Measurements from ENCODE around the gene HELB.
A peak's percentile ranks its signal among the peaks of the same experiment; 100 is the strongest.

HELB gene

DNA sequence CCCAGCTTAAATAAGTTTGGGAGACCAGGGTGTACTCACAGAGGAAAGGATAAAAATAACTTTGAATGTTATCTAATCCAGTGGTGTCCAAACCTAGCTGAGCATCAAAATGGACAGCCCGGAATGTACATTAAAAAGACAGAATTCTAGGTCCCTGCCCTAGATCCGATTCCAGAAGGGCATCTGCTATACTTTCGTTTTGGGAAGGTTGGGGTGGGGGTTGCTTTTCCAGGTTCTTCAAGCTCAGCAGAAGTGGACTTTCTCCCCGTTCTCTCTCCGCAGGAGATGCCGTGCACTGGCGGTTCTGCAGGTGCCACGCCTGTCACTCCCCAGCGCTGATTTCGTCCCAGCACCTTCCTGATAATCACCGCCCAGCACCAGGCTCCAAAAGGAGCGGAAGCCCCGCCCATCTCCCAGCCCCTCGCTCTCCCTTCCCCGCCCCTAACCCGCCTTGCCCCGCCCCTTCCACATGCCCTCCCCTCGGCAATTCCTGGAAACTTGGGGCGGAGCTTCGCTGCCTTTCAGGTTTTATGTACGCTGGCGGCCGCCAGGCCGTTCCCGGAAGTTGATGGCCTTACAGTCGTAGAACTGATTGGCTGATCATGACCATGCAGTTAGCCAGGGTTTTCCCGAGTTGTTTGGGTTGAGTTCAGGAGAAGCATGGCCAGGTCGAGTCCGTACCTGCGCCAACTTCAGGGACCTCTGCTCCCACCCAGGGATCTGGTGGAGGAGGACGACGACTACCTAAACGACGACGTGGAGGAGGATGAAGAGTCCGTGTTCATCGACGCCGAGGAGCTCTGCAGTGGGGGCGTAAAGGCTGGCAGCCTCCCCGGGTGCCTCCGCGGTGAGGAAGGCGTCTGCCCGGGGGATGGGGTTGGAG, at the start of gene HELB:
Gene HELB, plus strand, starts transcription at position 550 of the 883 bp plus-strand sequence. Its CDS starts 111 bp downstream, at position 661.
- DNase-seq (ENCODE audit: low read depth) = peak; percentile 94

- DNase-seq (ENCODE audit: low read depth) = no peak
These were observed 49.5 kb upstream of the HELB start for GRCh38 chr12:66252771-66253170.

- no peak for DNase-seq (ENCODE audit: low read depth)
These were observed 46.6 kb upstream of the HELB start for GRCh38 chr12:66255737-66256136.

- DNase-seq (ENCODE audit: low read depth) = no peak
These were observed 44.3 kb upstream of the HELB start for GRCh38 chr12:66258011-66258410.

DNA sequence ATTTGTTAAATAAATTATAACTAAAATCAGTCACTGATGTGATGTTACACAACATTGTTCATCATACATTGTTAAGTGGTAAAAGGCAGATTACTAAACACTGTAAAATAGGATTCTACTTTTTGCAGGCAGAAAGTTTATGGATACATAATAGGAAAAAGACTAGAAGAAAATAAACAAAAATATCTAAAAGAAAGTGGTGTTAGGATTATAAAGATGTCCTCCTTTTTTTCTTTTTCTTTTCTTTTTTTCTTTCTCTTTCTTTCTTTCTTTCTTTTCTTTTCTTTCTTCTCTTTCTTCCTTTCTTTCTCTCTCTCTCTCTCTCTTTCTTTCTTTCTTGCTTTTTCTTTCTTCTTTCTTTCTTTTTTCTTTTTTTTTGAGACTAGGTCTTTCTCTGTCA, 39.6 kb upstream of the HELB start:
- no peak for DNase-seq (ENCODE audit: low read depth)

- no peak for DNase-seq (ENCODE audit: low read depth)
These were observed 33.7 kb upstream of the HELB start for GRCh38 chr12:66268562-66268961.

DNA sequence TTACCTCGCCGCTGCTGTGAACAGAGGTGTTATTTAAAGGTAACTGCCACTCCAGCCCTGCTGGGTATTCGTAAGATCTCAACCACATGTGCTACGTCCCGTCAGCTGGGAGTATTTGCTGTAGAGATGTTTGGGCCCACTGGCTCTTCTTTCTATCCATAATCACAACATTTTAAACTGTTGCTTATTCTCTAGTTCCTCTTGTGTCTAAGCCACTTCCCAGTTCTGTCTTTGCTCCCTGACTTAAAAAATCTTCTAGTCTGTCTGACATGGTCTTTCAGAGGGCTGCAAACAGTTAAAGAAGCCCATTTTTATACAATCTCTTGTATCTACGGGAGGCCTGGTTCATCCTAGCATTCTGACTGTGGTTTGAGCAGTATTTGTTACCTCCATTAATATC, 33.2 kb upstream of the HELB start:
- no peak for DNase-seq (ENCODE audit: low read depth)

DNA sequence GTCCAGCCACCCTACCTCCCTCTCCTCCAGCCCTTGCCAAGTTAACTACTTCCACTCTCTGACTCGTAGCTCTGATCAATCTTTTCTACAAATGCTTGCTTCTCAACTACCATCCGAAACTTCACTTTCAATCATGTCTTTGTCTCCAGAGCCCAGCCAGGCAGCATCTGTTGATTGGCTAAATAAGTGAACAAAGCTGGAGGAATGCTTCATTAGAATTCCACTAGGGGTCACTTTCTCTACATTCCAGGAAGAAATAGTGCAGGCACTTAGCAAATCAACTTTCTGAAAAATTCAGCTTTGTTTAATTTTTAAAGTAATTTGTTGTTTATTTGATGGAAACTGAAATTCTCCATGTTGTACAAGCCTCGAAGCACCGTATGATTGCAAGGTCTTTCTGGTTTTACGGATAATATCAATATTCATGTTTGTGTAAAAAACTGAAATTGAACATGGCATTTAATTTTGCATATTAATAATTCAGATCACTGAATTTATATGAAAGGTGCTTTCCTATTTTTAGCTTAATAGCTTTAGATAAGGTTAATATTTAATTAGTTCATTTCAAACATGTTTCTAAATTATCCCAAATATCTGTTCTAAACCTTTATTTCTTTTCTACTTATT, 32.4 kb upstream of the HELB start:
- peak; percentile 27 for DNase-seq (ENCODE audit: low read depth)

GRCh38 chr12:66270613-66271012, 31.7 kb upstream of the HELB start:
- DNase-seq (ENCODE audit: low read depth) = no peak

GRCh38 chr12:66272650-66273049, 29.6 kb upstream of the HELB start:
- DNase-seq (ENCODE audit: low read depth) = no peak

- no peak for DNase-seq (ENCODE audit: low read depth)
These were observed 29.1 kb upstream of the HELB start for GRCh38 chr12:66273147-66273546.

DNA sequence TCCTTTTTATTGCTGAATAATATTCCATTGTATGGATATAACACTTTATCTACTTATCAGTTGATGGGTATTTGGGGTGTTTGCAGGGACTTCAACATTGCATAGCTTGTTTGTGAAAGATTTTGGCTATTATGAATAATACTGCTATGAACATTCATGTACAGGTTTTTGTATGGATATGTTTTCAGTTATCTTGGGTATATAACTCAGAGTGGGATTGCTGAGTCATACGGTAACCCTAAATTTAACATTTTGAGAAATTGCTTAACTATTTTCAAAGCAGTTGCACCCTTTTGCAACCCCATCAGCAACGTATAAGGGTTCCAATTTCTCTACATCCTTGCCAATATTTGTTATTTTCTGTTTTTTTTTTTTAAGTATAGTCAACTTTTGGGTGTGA, 27.3 kb upstream of the HELB start:
- no peak for DNase-seq (ENCODE audit: low read depth)

DNA sequence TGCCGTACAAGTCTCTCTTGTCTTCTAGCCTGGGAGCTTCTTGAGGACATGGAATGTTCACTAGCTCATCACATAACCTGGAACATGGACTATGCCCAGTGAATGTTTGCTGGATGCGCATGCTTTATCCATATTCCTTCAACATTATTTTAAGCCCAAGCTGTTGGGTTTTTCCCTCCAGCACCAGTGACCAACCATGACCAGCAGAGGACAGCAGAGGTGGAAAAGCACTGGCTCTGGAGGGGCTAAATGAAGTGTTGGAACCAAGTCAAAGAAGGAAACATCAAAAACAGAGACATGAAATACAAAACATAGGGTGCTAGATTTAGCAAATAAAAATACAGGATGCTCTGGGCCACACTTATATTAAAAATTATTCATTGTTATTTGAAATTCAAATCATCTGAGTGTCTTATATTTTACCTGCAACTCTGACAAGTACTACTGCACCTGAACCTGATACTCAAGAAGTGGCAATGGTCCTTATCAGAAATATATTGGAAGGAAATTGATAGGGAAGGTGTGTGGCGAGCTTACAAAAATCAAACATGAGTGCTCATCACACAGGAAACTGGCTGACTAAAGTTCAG, 23.1 kb upstream of the HELB start:
- DNase-seq (ENCODE audit: low read depth) = no peak

DNA sequence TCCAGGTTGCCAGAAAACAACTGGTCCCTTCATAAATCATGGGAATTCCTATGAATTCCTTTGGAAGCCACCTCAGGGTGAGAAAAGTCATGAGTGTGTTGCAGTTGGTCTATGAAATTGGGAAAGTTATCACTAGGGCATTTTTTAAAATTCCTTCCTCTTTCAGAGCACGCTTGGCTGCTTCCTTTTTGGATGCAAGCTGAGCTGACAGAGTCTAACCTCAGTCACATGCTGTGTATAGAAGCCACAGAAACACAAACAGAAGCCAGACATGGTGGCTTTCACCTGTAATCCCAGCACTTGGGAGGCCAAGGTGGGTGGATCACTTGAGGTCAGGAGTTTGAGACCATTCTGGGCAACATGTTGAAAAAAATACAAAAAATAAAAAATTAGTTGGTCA, 21.7 kb upstream of the HELB start:
- DNase-seq (ENCODE audit: low read depth) = no peak

- no peak for DNase-seq (ENCODE audit: low read depth)
These were observed 20.0 kb upstream of the HELB start for GRCh38 chr12:66282244-66282643.

- no peak for DNase-seq (ENCODE audit: low read depth)
These were observed 15.0 kb upstream of the HELB start for GRCh38 chr12:66287275-66287674.

GRCh38 chr12:66288121-66288520, 14.2 kb upstream of the HELB start:
- DNase-seq (ENCODE audit: low read depth) = no peak

DNA sequence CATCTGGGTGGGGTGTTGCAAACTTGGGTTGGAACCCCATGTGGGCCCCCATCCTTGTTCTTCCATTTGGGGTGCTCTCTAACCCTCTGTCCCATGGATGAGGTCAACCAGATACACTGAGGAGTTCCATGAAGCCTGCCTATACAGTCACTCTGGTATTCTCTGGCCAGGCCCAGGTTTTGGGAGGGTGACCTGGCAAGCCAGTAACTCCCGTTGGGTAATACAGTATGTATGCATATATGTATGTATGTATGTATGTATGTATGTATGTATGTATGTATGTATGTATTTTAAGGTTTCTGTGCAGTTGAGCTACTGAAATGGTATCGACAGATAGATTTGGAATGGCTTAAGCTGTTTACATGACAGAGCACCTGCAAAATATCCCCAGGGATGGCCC, 12.8 kb upstream of the HELB start:
- DNase-seq (ENCODE audit: low read depth) = no peak

GRCh38 chr12:66290716-66291200, 11.5 kb upstream of the HELB start:
- DNase-seq (ENCODE audit: low read depth) = no peak

- DNase-seq (ENCODE audit: low read depth) = no peak
These were observed 6.1 kb upstream of the HELB start for GRCh38 chr12:66296176-66296683.

DNA sequence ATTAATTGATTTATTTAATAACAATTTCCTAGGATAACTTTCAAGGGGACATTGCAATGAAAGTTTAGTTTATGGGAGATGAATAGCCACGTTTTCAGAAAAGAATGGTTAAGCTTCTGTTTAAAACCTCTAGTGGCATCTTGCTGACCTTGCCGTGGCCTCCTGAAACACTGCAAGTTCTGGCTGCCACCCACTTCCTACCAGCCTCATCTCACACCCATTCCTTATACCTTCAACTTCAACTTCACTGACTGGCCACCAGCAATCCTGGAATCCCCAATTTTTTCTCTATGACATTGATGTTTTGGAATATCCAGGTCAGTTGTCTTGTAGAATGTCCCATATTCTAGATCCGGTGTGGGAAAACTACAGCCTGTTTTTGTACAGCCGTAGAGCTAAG, 5.2 kb upstream of the HELB start:
- no peak for DNase-seq (ENCODE audit: low read depth)

DNA sequence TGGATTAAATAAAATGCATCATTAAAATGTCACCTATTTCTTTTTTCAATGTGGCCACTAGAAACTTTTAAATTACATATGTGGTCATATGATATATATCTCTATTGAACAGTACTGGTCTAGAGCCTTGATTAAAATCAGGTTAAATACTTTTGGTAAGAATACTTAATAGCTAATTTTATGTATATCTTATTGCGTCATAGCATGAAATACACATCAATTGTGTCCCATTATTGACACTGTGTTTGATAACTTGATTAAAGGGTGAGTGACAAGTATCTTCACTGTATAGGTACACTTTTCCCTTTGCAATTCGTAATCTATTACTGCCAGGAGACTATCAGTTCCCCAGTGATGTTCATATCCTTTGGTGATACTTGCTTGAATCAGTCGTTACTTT, 4.4 kb upstream of the HELB start:
- no peak for DNase-seq (ENCODE audit: low read depth)

DNA sequence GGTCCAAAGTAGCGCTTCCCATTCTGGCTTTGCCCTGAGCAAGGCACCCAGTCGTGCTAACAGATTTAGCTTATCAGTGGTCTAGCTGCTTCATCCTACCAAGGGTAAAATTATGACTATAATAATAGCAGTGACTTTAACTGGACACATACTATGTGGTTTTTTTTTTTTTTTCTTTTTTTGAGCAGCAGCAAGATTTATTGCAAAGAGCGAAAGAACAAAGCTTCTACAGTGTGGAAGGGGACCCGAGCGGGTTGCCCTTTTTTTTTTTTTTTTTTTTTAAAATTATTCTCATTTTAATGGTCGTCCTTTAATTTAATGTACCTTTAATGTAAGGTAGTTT, 505 bp downstream of the HELB start:
- no peak for DNase-seq (ENCODE audit: low read depth)
